ENCODE results near the gene PPM1E. TPM values are rescaled to one million over a fixed set of nuclear protein-coding genes. Genes with fewer than 3 reads are reported as not detected.
A peak's percentile ranks its signal among the peaks of the same experiment; 100 is the strongest.

The PPM1E gene
- total RNA-seq (0.27 and 0.46 TPM in 2 replicates), polyA plus RNA-seq (not detected in 2 replicates)

GRCh38 chr17:58755577-58756245 is at the start of gene PPM1E:
TSS of gene PPM1E (plus strand) at chr17:58755854.
- TF ChIP-seq, protein P1, sequence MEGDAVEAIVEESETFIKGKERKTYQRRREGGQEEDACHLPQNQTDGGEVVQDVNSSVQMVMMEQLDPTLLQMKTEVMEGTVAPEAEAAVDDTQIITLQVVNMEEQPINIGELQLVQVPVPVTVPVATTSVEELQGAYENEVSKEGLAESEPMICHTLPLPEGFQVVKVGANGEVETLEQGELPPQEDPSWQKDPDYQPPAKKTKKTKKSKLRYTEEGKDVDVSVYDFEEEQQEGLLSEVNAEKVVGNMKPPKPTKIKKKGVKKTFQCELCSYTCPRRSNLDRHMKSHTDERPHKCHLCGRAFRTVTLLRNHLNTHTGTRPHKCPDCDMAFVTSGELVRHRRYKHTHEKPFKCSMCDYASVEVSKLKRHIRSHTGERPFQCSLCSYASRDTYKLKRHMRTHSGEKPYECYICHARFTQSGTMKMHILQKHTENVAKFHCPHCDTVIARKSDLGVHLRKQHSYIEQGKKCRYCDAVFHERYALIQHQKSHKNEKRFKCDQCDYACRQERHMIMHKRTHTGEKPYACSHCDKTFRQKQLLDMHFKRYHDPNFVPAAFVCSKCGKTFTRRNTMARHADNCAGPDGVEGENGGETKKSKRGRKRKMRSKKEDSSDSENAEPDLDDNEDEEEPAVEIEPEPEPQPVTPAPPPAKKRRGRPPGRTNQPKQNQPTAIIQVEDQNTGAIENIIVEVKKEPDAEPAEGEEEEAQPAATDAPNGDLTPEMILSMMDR (IDR thresholded peaks at IDR 0.05; ENCODE audit: low read depth, low read length), result no peak
- Histone ChIP-seq H3K4me1 (ENCODE audit: low read depth) (peaks cover 8% of the 10 kb centered on the region), H3K27me3 (peaks cover 26% of the 10 kb centered on the region), H3K4me3 (peak within 1 kb of the TSS; percentile 65), H3K9me3 (ENCODE audit: low read depth) (no peaks in the 10 kb centered on the region), H3K36me3 (no peaks in the 10 kb centered on the region), H3K27ac (no peak within 1 kb of the TSS)
- peak; percentile 56 to 87 for DNase-seq (ENCODE audit: low read depth in 1 of 2, low spot score in 1 of 2)

DNA sequence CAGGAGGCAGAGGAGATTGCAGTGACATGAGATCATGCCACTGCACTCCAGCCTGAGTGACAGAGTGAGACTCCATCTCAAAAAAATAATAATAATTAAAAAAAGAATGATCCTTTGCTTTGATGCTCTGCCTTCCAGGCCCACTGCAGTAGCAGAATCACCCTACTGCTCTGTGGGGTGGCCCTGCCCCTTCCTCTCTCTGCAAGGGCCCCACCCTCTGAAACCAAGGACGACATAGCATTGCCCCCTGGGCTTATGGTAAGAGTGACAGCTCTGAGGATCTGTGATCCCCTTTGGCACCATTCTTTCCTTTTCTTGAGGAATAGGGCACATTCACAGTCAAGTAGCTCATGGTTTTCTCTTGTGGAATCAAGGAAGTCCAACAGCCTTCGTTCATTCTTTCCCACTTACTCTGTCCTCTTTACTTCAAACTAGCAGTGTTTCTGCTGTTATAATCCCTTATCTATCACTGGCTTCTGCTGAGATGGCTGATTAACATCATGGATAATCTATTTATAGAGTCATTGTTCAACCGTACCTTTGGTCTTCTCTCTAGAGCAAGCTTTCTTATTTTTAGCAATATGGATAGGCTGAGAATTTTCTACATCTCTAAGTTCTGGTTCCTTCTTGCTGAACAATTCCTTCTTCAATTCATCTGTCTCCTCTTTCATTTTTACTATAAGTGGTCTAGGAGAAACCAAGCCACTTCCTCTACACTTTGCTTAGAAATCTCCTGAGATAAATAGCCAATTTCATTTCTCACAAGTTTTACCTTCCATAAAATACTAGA is 49.1 kb upstream of the PPM1E start:
- H3K4me1 ChIP-seq (ENCODE audit: low read depth), result peaks cover 7% of the 10 kb centered on the region
- no peak overlapping the region for H3K27ac ChIP-seq
- H3K36me3 ChIP-seq, result no peaks in the 10 kb centered on the region
- TF ChIP-seq, protein P1 (IDR thresholded peaks at IDR 0.05; ENCODE audit: low read depth, low read length), result no peak
- H3K9me3 ChIP-seq (ENCODE audit: low read depth), result no peaks in the 10 kb centered on the region
- no peak for DNase-seq (ENCODE audit: low read depth in 1 of 2, low spot score in 1 of 2)
- no peak overlapping the region for H3K4me3 ChIP-seq
- H3K27me3 ChIP-seq, result no peaks in the 10 kb centered on the region

DNA sequence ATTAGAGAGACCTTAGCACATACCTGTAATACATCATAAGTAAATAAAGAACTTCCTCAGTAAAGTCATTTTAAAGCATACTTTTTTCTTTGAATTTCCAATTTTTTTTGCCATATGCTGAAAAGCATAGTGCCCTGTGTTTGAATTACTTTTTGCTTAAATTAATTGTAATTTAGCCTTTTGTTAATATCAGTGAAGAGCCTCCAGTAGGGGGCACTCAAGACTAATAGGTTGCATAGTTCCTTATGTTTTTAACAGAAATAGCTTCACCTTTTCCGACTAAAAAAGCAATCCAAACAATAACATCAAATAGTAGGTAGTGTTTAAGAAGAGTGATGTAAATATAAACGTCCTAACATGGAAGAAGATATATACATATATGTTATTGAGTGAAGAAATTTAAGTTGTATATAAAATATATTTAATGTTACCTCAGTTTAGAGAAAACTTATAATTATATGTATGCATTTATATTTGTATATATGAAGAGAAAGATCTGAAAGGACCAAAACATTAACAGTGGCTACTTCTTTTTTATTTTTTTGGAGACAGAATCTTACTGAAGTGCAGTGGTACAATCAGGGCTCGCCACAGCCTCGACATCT is 44.6 kb upstream of the PPM1E start:
- no peaks in the 10 kb centered on the region for H3K27me3 ChIP-seq
- peaks cover 7% of the 10 kb centered on the region for H3K4me1 ChIP-seq (ENCODE audit: low read depth)
- peak; percentile 70 to 79 for DNase-seq (ENCODE audit: low read depth in 1 of 2, low spot score in 1 of 2)
- TF ChIP-seq, protein P1 (IDR thresholded peaks at IDR 0.05; ENCODE audit: low read depth, low read length), result peak; percentile 71
- no peaks in the 10 kb centered on the region for H3K36me3 ChIP-seq
- no peaks in the 10 kb centered on the region for H3K9me3 ChIP-seq (ENCODE audit: low read depth)
- H3K4me3 ChIP-seq, result no peak overlapping the region
- no peak overlapping the region for H3K27ac ChIP-seq

DNA sequence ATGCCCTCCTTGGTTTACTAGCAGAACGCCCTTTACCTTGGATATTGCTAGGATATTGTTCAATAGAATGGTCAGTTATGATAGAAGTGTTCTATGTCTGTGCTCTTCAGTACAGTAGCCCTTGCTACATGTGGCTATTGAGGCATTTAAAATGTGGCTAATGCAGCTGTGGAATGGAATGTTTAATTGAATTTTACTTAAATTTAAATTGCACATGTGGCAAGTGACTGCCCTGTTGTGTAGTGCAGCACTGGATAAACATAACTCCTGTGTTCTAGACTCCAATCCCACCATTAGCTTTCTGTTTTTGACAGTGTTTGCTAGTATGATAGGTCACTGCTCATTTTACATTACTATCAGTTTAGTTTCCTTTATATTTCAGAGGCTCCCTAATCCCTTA is 33.4 kb upstream of the PPM1E start:
- Histone ChIP-seq H3K27ac (no peak overlapping the region), H3K9me3 (ENCODE audit: low read depth) (no peaks in the 10 kb centered on the region), H3K27me3 (no peaks in the 10 kb centered on the region), H3K4me3 (no peak overlapping the region), H3K4me1 (ENCODE audit: low read depth) (no peaks in the 10 kb centered on the region), H3K36me3 (no peaks in the 10 kb centered on the region)
- DNase-seq (ENCODE audit: low read depth in 1 of 2, low spot score in 1 of 2), result no peak
- TF ChIP-seq, protein P1 (IDR thresholded peaks at IDR 0.05; ENCODE audit: low read depth, low read length), result no peak

DNA sequence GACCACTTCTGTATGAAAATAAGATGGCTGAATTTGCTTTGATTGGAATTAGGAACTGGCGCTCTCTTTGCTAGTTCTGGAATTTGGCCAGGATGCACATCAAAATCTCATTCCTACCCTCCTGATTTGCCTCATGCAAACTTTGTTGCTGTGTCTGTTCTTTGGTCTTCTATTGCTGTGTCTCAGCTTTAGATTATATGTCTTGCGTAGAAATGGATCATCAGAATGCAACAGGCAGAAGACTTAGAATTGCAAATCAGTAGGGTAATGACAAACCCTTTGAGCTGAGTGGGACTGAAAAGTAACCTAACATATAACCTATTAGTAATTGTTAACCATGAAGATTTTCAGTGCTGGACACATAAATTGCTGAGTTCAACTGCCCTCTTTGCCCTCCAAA is 33.0 kb upstream of the PPM1E start:
- Histone ChIP-seq H3K4me3 (no peak overlapping the region), H3K27ac (no peak overlapping the region), H3K4me1 (ENCODE audit: low read depth) (no peaks in the 10 kb centered on the region), H3K9me3 (ENCODE audit: low read depth) (no peaks in the 10 kb centered on the region), H3K36me3 (no peaks in the 10 kb centered on the region), H3K27me3 (no peaks in the 10 kb centered on the region)
- TF ChIP-seq, protein P1 (IDR thresholded peaks at IDR 0.05; ENCODE audit: low read depth, low read length), result no peak
- no peak for DNase-seq (ENCODE audit: low read depth in 1 of 2, low spot score in 1 of 2)

Data from cardiac muscle cell (in vitro differentiated cells and primary cell).